ENCODE data around the gene HSPA4L.
A peak's percentile ranks its signal among the peaks of the same experiment; 100 is the strongest.

DNA sequence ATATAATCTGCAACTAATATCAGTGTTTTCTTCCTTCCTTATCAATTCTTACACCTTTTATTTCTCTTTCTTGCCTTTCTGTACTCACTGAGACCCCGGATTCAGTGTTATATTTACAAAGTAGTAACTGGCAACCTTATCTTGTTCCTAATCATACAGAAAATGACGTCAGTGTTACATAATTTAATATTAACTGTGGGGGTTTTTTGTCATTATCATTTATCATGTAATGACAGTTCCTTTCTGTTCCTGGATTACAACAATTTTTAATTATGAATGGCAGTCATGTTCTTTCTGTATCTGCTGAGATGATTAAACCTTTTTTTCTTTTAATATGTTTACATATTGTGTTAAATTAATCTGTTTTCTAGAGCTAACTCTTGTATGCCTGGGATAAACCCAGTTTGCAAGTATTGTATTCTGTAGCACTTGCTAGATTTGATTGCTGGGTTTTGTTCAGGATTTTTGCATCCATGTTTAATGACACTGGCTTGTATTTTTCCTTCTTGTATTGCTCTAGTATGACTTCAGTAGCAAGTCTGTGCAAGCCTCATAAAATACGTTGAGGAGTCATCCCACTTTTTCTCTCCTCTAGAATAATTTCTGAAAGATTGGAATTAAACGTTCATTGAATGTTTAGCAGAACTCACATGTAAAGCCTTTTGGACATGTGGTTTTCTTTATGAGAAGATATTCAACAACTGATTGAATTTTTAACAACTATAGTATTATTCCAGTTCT, 10.4 kb upstream of the HSPA4L start:
- peak; percentile 90 for TF ChIP-seq GATA3 (IDR thresholded peaks at IDR 0.05; ENCODE audit: low read depth, low read length)
- TF ChIP-seq GATA2 (IDR thresholded peaks at IDR 0.05; ENCODE audit: low read depth, low read length) = no peak

All from SH-SY5Y (cell line).